GM19099 (cell line): ENCODE data around the gene SORL1.

Experiments used
- POLR2A ChIP-seq: IDR thresholded peaks from 3 replicates; pipeline ENCODE4 v1.6.1; 2011; ENCODE audit warnings: low read depth; ENCODE audit not compliant: insufficient read length; ENCODE audit errors: extremely low read depth

SORL1 gene

GRCh38 chr11:121561240-121561639, 109.1 kb downstream of the SORL1 start:
- no peak for TF ChIP-seq POLR2A

- TF ChIP-seq POLR2A, result no peak
These were observed 109.6 kb downstream of the SORL1 start for GRCh38 chr11:121561716-121562115.

- TF ChIP-seq POLR2A, result no peak
These were observed 110.9 kb downstream of the SORL1 start for GRCh38 chr11:121563003-121563402.

- TF ChIP-seq POLR2A, result no peak
These were observed 112.0 kb downstream of the SORL1 start for GRCh38 chr11:121563900-121564822.

GRCh38 chr11:121564948-121565684, 113.0 kb downstream of the SORL1 start:
- no peak for TF ChIP-seq POLR2A

- no peak for TF ChIP-seq POLR2A
These were observed 114.4 kb downstream of the SORL1 start for GRCh38 chr11:121566279-121567168.

- no peak for TF ChIP-seq POLR2A
These were observed 115.9 kb downstream of the SORL1 start for GRCh38 chr11:121567995-121568394.

- TF ChIP-seq POLR2A, result no peak
These were observed 118.3 kb downstream of the SORL1 start for GRCh38 chr11:121570453-121570852.

GRCh38 chr11:121571506-121571905, 119.4 kb downstream of the SORL1 start:
- no peak for TF ChIP-seq POLR2A

- no peak for TF ChIP-seq POLR2A
These were observed 120.5 kb downstream of the SORL1 start for GRCh38 chr11:121572571-121573059.

GRCh38 chr11:121574801-121575200, 122.7 kb downstream of the SORL1 start:
- no peak for TF ChIP-seq POLR2A

GRCh38 chr11:121575250-121575962, 123.3 kb downstream of the SORL1 start:
- peak; percentile 29 for TF ChIP-seq POLR2A

GRCh38 chr11:121575963-121576290, 123.8 kb downstream of the SORL1 start:
- TF ChIP-seq POLR2A, result no peak

- TF ChIP-seq POLR2A, result no peak
These were observed 124.4 kb downstream of the SORL1 start for GRCh38 chr11:121576531-121576930.
